Activated CD8-positive, alpha-beta memory T cell treated with anti-CD3 and anti-CD28 coated beads for 48 hours (primary cell): Measurements from ENCODE around the gene SHROOM2.

Source experiments
- DNase-seq, 3 experiments: peaks; one replicate each; pipeline ENCODE4 v3.0.0-alpha.2; 2020; ENCODE audit warnings: low read depth in 2 of 3, low spot score in 2 of 3

SHROOM2 gene

DNA sequence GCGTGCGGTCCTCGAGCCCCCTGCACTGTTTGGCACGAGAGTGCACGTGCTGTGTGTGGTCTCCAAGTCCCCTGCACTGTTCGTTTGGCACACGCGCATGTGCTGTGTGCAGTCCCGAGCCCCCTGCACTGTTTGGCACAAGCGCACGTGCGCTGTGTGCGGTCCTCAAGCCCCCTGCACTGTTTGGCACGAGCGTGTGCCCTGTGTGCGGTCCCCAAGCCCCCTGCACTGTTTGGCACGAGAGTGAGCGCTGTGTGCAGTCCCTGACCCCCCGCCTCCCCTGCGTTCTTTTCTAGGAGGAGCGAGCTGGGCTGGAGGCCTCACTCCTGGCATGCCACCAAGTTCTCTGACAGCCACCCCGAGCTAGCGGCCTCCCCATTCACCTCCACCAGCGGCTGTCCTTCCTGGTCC is 104.5 kb downstream of the SHROOM2 start:
- no peak for DNase-seq

- DNase-seq: no peak
Measured at GRCh38 chrX:9895225-9895912, 109.1 kb downstream of the SHROOM2 start.

DNA sequence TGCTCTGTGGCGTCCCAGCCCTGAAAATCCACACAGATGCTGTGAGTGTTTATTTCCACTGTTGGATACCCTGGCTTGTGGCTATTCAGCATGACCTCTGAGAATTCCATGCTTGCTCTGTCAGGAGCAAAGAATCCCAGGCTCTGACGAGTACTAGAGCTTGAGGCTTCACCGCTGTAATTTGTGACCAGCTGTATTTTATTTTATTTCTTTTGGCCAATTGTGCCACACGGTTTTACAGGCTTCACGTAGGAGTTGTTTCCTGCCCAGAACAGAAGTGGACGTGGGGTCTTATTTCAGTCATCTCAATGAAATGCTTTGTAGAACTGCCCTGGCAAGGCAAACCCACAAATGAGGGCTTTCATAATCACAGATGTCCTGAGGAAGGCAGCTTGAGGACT is 111.5 kb downstream of the SHROOM2 start:
- DNase-seq: no peak

- DNase-seq: no peak
Measured at GRCh38 chrX:9899640-9900111, 113.4 kb downstream of the SHROOM2 start.

GRCh38 chrX:9902656-9903055 is 116.4 kb downstream of the SHROOM2 start:
- DNase-seq: no peak

- DNase-seq: no peak
Measured at GRCh38 chrX:9903146-9903545, 116.9 kb downstream of the SHROOM2 start.

DNA sequence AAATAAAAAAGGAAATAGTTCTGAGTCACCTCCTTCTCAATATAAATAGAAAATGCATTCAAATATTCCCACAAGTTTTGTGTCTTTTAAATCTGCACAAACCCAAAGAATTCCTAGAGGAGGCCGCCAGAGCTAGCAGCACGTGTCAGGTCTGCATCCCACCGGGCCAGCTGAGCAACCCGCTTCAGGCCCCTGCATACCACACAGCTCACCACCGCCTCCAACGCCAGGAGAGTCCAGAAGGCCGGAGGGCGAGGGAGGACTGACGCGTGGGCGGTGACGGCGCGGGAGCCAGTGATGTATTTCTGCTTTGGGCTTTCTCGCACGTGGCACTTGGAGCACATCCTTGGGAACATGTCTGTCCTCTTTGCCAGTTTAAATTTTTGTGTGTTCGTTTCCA is 119.1 kb downstream of the SHROOM2 start:
- DNase-seq: no peak

GRCh38 chrX:9905721-9906120 is 119.5 kb downstream of the SHROOM2 start:
- no peak for DNase-seq

- no peak for DNase-seq
Measured at GRCh38 chrX:9906919-9907318, 120.7 kb downstream of the SHROOM2 start.

- no peak for DNase-seq
Measured at GRCh38 chrX:9907645-9908387, 121.6 kb downstream of the SHROOM2 start.

DNA sequence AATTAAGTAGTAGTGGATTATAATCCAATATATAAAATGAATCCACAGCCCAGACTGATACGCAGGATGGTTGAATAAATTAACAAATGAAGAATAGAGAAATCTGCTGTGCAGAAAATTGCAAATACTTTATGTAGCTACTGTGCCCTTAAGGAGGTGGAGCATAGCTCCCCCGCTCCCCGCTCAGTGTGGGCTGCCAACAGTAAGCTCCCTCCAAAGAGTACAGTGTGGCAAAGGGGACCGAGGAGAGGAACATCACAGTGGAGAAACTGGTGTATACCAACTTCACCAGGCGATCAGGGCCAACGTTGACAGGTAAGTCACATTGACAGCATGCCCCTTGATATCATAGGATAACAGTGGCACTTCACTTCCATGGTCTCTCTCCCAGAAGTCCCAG is 123.0 kb downstream of the SHROOM2 start:
- DNase-seq: no peak

DNA sequence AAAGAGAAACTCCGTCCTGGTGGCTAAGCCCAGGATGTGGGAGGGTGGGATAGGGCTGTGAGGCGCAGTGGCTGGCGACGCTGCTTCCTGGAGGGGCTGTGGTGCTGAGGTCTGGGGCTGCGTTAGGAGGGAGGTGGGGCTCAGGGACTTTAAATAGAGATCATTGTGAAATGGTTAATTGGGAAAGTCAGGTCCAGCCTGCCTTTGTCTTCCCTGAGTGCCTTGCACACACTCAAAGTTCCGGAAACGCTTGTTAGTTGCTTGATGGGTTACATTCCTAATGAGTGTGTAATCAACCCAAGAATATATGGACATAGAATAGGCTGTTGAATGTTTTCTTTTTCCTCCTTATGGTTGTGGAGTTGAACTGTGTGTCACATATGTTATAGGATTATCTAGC is 125.3 kb downstream of the SHROOM2 start:
- no peak for DNase-seq

DNA sequence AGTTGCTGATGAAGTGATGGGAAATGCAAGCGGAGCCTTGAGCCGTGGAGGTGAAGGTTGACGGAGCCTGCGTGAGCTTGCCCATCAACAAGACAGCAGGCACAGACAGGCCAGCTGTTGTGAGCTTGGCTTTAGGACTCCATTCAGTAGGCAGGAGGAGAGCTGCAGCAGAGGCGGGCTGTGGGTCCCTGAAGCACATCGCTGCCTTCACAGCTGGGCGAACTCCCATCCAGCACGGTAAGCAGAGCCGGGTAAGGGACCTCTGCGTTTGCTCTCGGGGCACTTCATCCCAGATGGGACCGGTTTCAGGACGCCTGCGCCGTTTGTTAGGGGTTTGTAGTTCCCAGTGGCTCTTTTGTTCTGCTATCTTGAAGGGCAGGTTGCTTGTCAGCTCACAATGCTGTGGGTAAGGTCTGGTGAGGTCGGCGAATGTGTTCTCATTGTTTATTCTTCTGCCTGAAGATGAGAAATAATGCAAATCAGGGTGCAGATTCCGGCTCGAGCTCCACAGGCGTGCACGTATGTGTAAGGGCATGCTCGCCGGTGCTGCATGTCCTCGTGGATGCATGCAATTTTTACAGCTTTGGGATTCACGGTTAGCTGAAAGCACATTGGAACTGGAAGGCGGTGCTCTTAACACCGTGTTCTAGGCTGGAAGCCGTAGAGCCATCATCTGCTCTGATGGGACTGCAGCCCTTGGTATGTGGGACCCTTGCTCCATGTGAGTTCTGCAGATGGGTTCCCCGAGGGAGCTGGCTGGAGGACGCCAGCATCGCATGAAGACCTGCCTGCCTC is 126.3 kb downstream of the SHROOM2 start:
- no peak for DNase-seq

DNA sequence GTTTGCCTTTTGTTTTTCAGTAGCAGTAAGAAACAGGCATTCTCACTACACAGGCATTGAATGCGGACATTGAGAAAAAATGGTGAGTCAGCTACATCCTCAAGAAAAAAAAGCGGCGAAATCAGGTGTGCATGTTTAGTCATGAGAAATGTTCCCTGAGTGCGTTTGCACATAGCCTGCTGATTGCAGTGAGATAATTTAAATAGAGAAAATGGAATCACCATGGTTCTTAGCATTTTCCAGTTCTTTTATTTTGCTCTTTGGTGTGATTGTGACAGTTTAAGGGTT is 126.9 kb downstream of the SHROOM2 start:
- DNase-seq: no peak

GRCh38 chrX:9917861-9918260 is 131.6 kb downstream of the SHROOM2 start:
- no peak for DNase-seq

DNA sequence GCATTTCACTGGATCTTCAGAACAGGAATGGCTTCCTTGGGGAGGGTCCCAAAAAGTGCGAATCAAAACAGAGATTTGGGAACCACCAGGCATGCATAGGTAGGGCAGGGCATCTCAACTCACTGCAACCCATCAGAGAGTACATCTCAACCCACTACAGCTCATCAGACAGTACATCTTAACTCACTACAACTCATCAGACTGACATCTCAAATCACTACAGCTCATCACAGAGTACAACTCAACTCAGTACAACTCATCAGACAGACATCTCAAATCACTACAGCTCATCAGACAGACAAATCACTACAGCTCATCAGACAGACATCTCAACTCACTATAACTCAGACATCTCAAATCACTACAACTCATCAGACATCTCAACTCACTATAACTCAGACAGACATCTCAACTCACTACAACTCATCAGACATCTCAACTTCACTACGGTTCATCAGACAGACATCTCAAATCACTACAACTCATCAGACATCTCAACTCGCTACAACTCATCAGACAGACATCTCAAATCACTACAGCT is 133.5 kb downstream of the SHROOM2 start:
- DNase-seq: no peak

DNA sequence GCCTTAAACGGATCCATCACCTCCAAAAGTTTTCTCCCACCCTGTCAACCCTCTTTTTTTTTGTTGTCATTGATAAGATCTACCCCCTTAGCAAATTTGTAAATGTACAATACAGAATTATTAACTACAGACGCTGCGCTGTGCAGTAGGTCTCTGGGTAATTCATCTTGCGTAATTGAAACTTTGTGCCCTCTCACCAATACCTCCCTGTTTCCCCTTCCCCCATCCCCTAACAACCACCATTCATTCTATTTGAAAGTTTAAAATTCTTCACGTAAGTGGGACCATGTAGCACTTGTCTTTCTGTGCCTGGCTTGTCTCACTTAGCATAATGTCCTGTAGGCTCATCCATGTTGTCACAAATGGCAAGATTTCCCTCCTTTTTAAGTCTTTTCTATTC is 135.2 kb downstream of the SHROOM2 start:
- no peak for DNase-seq

DNA sequence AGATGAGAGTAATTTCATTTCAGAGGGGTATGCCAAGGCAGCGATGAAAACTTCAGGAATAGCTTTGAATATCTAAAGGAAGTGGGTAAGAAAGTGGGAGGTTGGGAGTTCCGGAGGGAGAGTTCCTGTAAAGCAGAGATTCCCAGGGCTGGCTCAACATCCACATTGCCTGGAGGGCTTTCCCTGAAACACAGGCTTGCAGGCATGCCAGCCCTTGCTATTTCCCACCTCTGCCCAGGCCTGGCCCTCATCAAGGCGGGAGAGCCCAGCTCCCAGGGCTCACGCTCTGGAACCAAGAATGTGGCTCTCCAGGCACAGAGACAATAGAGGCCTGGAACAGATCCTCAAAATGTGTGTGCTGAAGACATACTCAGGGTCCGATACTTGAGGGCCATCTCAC is 137.1 kb downstream of the SHROOM2 start:
- no peak for DNase-seq

DNA sequence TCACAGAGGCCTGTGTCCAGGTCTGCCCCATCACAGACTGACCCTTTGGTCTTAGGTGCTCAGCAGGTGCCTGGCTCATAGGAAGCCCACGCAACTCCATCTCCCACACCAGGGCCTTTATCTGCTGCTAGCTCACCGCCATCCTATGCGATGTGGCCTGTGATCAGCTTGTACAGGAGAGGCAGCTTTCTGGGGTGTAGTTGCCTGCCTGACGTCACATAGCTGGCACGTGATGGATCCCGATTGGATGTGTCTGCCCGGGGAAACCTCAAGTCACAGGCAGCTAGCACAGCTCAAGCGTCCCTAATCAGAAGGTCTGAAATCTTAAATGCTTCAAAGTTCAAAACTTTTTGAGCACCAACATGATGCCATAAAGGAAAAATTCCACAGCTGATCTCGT is 139.8 kb downstream of the SHROOM2 start:
- no peak for DNase-seq

GRCh38 chrX:9927698-9928482 is 141.7 kb downstream of the SHROOM2 start:
- no peak for DNase-seq

GRCh38 chrX:9935436-9935835 is 149.2 kb downstream of the SHROOM2 start:
- no peak for DNase-seq
